Spleen (tissue), 11 donors: ENCODE data around the gene GOLGA6A. TPM values are rescaled to one million over a fixed set of nuclear protein-coding genes. Genes with fewer than 3 reads are reported as not detected.
A peak's percentile ranks its signal among the peaks of the same experiment; 100 is the strongest.

Experiments
- DNase-seq: peaks from one replicate; pipeline ENCODE4 v3.0.0-alpha.2; 2020
- H3K27ac ChIP-seq, 8 donors: fragments of 200-600 bp; sonication (generic) in 7 of 8; 1 replicate in 4 of 8; 2 replicates in 4 of 8; pipeline versions ENCODE4 v1.5.0 to v1.8.0; 2016 to 2021; ENCODE audit warnings: inconsistent platforms in 4 of 8, mild to moderate bottlenecking in 4 of 8, moderate library complexity in 1 of 8
- H3K27me3 ChIP-seq, 7 donors: fragments of 200-600 bp; sonication (generic) in 6 of 7; replicated peaks in 1 of 7; 1 replicate in 4 of 7; 2 replicates in 3 of 7; pipeline versions ENCODE4 v1.5.0 to v1.8.0; 2016 to 2021; ENCODE audit warnings: inconsistent platforms in 3 of 7, mild to moderate bottlenecking in 1 of 7
- H3K36me3 ChIP-seq, 6 donors: fragments of 200-600 bp; sonication (generic) in 5 of 6; 1 replicate in 4 of 6; 2 replicates in 2 of 6; pipeline versions ENCODE4 v1.5.0 to v1.8.0; 2016 to 2021; ENCODE audit warnings: inconsistent platforms in 2 of 6
- H3K4me1 ChIP-seq, 6 donors: fragments of 200-600 bp; sonication (generic) in 5 of 6; 1 replicate in 3 of 6; 2 replicates in 3 of 6; pipeline versions ENCODE4 v1.5.0 to v1.8.0; 2016 to 2021; ENCODE audit warnings: inconsistent platforms in 3 of 6
- H3K4me3 ChIP-seq, 8 donors: fragments of 200-600 bp; sonication (generic) in 7 of 8; 1 replicate in 4 of 8; 2 replicates in 4 of 8; pipeline versions ENCODE4 v1.5.0 to v1.8.0; 2016 to 2021; ENCODE audit warnings: inconsistent platforms in 4 of 8, mild to moderate bottlenecking in 4 of 8, moderate library complexity in 2 of 8
- H3K9me3 ChIP-seq, 8 donors: fragments of 200-600 bp; sonication (generic) in 7 of 8; 1 replicate in 4 of 8; 2 replicates in 4 of 8; pipeline versions ENCODE4 v1.5.0 to v1.8.0; 2016 to 2021; ENCODE audit warnings: inconsistent platforms in 4 of 8
- POLR2A ChIP-seq, 3 donors: fragments of 450-650 bp; IDR thresholded peaks; one replicate each; pipeline ENCODE4 v1.5.1; 2017; ENCODE audit warnings: antibody characterized with exemption in 3 of 3, mild to moderate bottlenecking in 1 of 3
- POLR2AphosphoS5 ChIP-seq, 3 donors: sonication (generic); formaldehyde crosslinking; IDR thresholded peaks; one replicate each; pipeline ENCODE4 v1.5.1; 2017; ENCODE audit warnings: antibody characterized with exemption in 3 of 3
- WGBS, 5 donors: extraction: QIAGEN DNeasy Blood & Tissue Kit in 3 of 5; methylation state at CpG; one replicate each; pipeline versions ENCODE4 v1.1.5 to v1.1.7; 2013 to 2018; 5-methylcytosine and 5-hydroxymethylcytosine counted together
- intact Hi-C: fragments of 100-400 bp; cut with DNase I; formaldehyde crosslinking; loops from one replicate; pipeline ENCODE4 v1.15.0; 2023; ENCODE audit warnings: low total_unique reads
- polyA plus RNA-seq, 3 donors: library from polyadenylated mRNA; stranded (reverse); fragments of 200-250 nt; gene quantifications; one replicate each; pipeline ENCODE4 v1.2.1, GENCODE V29; 2013
- total RNA-seq, 7 donors: library from RNA; depleted of rRNA in 3 of 7; stranded (reverse); fragments of >200 nt in 3 of 7; fragmentation: NEBNext Ultra II Directional in 4 of 7; extraction: Animal tissue kit (Norgen Biotek cat#: 25700) in 4 of 7; gene quantifications; one replicate each; pipeline versions ENCODE4 v1.1.0 to v1.2.1, GENCODE V29; 2016 to 2021
- TF ChIP-seq, protein P1 (sequence below), 11 experiments: fragments of 200-600 bp in 7 of 11; fragments of 450-650 bp in 4 of 11; sonication (generic) in 4 of 11; IDR thresholded peaks in 8 of 11; conservative IDR thresholded peaks in 3 of 11; 1 replicate in 7 of 11; 2 replicates in 4 of 11; pipeline versions ENCODE4 v1.4.0 to v1.8.0; 2016 to 2021; ENCODE audit warnings: antibody characterized with exemption in 11 of 11, inconsistent platforms in 4 of 11, mild to moderate bottlenecking in 1 of 11
- donor health status: healthy with polysubstance abuse.
- donor health status: DM: no; HTN: no; CAD: no; lungs with moderate emphysema.
- donor health status: DM: no; HTN: no; CAD: no.
- donor health status: Bipolar disorder and iron deficiency.
- donor health status: healthy.
- donor health status: DM: no; HTN: no; CAD: no.
- donor health status: DM: yes; HTN: yes; CAD: no.

GOLGA6A gene
- total and polyA plus RNA-seq, 10 donors = 0.03 to 0.61 (median 0.35) TPM; not detected in 7

DNA sequence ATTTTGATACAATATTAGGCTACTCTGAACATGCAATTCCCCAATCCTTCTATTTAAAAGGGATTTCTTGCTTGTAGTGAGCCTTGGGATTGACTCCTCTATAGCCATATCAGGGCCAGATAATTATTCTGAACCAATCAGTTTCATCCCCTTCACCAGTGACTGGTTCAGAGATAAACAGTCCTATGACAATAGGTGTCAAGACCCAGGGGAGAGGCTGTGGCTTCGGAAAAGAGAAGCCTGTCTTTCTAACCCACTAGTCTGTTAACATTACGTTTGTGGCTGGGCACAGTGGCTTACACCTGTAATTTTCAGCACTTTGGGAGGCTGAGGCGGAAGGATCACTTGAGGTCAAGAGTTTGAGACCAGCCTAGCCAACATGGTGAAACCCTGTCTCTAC is 41.8 kb upstream of the GOLGA6A start:
- Histone ChIP-seq H3K27me3 (peaks cover 0 to 70% (median 20%) of the 10 kb centered on the region in 7 donors), H3K36me3 (no peaks in the 10 kb centered on the region), H3K9me3 (no peaks in the 10 kb centered on the region), H3K27ac (no peak overlapping the region), H3K4me3 (no peak overlapping the region), H3K4me1 (peaks cover 12 to 47% (median 38%) of the 10 kb centered on the region in 6 donors)
- 67 to 88% (median 74%) methylated on average over 3 of the region's 3 CpGs for WGBS, 5 donors
- intact Hi-C loops = loop anchor here (10.0 kb wide), 1 partner anchor 149 kb away; no protein-coding TSS in a partner anchor
- DNase-seq = no peak
- TF ChIP-seq, protein P1, sequence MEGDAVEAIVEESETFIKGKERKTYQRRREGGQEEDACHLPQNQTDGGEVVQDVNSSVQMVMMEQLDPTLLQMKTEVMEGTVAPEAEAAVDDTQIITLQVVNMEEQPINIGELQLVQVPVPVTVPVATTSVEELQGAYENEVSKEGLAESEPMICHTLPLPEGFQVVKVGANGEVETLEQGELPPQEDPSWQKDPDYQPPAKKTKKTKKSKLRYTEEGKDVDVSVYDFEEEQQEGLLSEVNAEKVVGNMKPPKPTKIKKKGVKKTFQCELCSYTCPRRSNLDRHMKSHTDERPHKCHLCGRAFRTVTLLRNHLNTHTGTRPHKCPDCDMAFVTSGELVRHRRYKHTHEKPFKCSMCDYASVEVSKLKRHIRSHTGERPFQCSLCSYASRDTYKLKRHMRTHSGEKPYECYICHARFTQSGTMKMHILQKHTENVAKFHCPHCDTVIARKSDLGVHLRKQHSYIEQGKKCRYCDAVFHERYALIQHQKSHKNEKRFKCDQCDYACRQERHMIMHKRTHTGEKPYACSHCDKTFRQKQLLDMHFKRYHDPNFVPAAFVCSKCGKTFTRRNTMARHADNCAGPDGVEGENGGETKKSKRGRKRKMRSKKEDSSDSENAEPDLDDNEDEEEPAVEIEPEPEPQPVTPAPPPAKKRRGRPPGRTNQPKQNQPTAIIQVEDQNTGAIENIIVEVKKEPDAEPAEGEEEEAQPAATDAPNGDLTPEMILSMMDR (IDR thresholded peaks at IDR 0.05 in 8 of 11, conservative IDR thresholded peaks at IDR 0.05 in 3 of 11) = no peak
- TF ChIP-seq POLR2A (IDR thresholded peaks at IDR 0.05) (no peak), POLR2AphosphoS5 (IDR thresholded peaks at IDR 0.05) (no peak)

DNA sequence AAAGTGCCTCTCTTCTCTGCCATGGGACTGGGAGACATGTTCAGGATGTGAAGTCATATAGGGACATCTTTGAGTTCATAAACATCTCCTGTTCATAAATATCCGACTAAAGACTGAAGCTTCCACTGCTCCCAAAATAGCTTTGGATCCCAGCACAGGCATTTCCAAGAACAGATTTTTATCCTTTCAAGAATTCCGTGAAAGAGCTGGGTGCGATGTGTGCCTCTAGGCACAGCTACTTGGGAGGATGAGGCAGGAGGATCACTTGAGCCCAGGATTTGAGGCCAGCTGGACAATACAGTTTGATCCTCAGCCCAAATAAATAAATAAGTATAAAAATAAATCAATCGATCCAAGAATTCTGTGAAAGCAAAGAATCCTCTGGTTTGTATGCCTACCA is 41.3 kb upstream of the GOLGA6A start:
- H3K27me3 ChIP-seq = peaks cover 0 to 65% (median 15%) of the 10 kb centered on the region in 7 donors
- WGBS, 5 donors = 83 to 90% (median 86%) methylated on average over 4 of the region's 4 CpGs
- TF ChIP-seq, protein P1 (IDR thresholded peaks at IDR 0.05 in 8 of 11, conservative IDR thresholded peaks at IDR 0.05 in 3 of 11) = no peak
- no peak for TF ChIP-seq POLR2A (IDR thresholded peaks at IDR 0.05)
- TF ChIP-seq POLR2AphosphoS5 (IDR thresholded peaks at IDR 0.05) = no peak
- peaks cover 12 to 42% (median 33%) of the 10 kb centered on the region in 6 donors for H3K4me1 ChIP-seq
- intact Hi-C loops = loop anchor here (10.0 kb wide), 1 partner anchor 149 kb away; no protein-coding TSS in a partner anchor
- H3K9me3 ChIP-seq = peaks cover 0 to under 1% (median 0%) of the 10 kb centered on the region in 8 donors
- no peak for DNase-seq
- no peak overlapping the region for H3K4me3 ChIP-seq
- no peaks in the 10 kb centered on the region for H3K36me3 ChIP-seq
- peak overlapping the region in 3 of 8 donors; percentile 52 to 72 (median 62) for H3K27ac ChIP-seq

DNA sequence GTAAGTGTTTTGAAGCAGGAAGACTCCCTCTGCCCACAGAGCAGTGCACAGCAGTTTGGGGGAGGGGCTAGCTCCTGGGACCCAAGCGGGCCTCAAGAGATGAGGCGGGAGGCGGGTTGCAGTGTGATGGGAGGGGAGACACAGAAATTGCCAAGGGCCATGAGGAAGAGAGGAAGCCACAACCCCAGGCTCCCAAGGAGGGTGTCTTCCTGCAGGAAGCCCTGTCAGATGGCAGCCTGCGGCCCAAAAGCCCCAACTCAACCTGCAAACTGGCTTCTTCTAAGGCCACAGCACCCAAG is 40.7 kb upstream of the GOLGA6A start:
- H3K27me3 ChIP-seq = peaks cover 0 to 59% (median 9%) of the 10 kb centered on the region in 7 donors
- H3K36me3 ChIP-seq = no peaks in the 10 kb centered on the region
- intact Hi-C loops = loop anchor here (10.0 kb wide), 1 partner anchor 148 kb away; no protein-coding TSS in a partner anchor
- no peak overlapping the region for H3K4me3 ChIP-seq
- TF ChIP-seq POLR2AphosphoS5 (IDR thresholded peaks at IDR 0.05) = no peak
- TF ChIP-seq POLR2A (IDR thresholded peaks at IDR 0.05) = no peak
- TF ChIP-seq, protein P1 (IDR thresholded peaks at IDR 0.05 in 8 of 11, conservative IDR thresholded peaks at IDR 0.05 in 3 of 11) = no peak
- peaks cover 0 to 5% (median 0%) of the 10 kb centered on the region in 8 donors for H3K9me3 ChIP-seq
- 13 to 33% (median 19%) methylated on average over 4 of the region's 4 CpGs for WGBS, 5 donors
- DNase-seq = peak; percentile 70
- H3K27ac ChIP-seq = peak overlapping the region in 4 of 8 donors; percentile 42 to 72 (median 57)
- H3K4me1 ChIP-seq = peaks cover 8 to 36% (median 27%) of the 10 kb centered on the region in 6 donors

- no peak overlapping the region for H3K4me3 ChIP-seq
- DNase-seq = peak; percentile 64
- 25 to 35% (median 33%) methylated on average over 5 of the region's 5 CpGs for WGBS, 5 donors
- peak overlapping the region in 4 of 8 donors; percentile 42 to 72 (median 57) for H3K27ac ChIP-seq
- peaks cover 3 to 31% (median 22%) of the 10 kb centered on the region in 6 donors for H3K4me1 ChIP-seq
- peaks cover 0 to 5% (median 0%) of the 10 kb centered on the region in 8 donors for H3K9me3 ChIP-seq
- H3K27me3 ChIP-seq = peaks cover 0 to 54% (median 4%) of the 10 kb centered on the region in 7 donors
- no peaks in the 10 kb centered on the region for H3K36me3 ChIP-seq
- intact Hi-C loops = loop anchor here (10.0 kb wide), 1 partner anchor 148 kb away; no protein-coding TSS in a partner anchor
- TF ChIP-seq POLR2A (IDR thresholded peaks at IDR 0.05) (no peak), POLR2AphosphoS5 (IDR thresholded peaks at IDR 0.05) (no peak)
- TF ChIP-seq, protein P1 (IDR thresholded peaks at IDR 0.05 in 8 of 11, conservative IDR thresholded peaks at IDR 0.05 in 3 of 11) = no peak
Measured at GRCh38 chr15:74122403-74123130, 40.2 kb upstream of the GOLGA6A start.
